TTC549 (cell line): ENCODE results near the gene C9orf72.
"Not testable (repeated sequence)": the region's sequence is repeated elsewhere in the genome, so short reads cannot be mapped to it uniquely, and the experiment has no call there.

ENCODE experiments used
- FAIRE-seq: peaks from 2 replicates; lab custom pipeline; 2012; peaks lifted over from hg19 to GRCh38; lab: Jason Lieb, UNC

C9orf72 gene, protein sequence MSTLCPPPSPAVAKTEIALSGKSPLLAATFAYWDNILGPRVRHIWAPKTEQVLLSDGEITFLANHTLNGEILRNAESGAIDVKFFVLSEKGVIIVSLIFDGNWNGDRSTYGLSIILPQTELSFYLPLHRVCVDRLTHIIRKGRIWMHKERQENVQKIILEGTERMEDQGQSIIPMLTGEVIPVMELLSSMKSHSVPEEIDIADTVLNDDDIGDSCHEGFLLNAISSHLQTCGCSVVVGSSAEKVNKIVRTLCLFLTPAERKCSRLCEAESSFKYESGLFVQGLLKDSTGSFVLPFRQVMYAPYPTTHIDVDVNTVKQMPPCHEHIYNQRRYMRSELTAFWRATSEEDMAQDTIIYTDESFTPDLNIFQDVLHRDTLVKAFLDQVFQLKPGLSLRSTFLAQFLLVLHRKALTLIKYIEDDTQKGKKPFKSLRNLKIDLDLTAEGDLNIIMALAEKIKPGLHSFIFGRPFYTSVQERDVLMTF

DNA sequence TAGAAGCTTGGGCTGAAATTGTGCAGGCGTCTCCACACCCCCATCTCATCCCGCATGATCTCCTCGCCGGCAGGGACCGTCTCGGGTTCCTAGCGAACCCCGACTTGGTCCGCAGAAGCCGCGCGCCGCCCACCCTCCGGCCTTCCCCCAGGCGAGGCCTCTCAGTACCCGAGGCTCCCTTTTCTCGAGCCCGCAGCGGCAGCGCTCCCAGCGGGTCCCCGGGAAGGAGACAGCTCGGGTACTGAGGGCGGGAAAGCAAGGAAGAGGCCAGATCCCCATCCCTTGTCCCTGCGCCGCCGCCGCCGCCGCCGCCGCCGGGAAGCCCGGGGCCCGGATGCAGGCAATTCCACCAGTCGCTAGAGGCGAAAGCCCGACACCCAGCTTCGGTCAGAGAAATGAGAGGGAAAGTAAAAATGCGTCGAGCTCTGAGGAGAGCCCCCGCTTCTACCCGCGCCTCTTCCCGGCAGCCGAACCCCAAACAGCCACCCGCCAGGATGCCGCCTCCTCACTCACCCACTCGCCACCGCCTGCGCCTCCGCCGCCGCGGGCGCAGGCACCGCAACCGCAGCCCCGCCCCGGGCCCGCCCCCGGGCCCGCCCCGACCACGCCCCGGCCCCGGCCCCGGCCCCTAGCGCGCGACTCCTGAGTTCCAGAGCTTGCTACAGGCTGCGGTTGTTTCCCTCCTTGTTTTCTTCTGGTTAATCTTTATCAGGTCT, at the start of gene C9orf72:
C9orf72 (minus strand) TSS at position 564 of the 716 bp plus-strand sequence. CDS start 6,361 bp downstream, outside the sequence.
- no peak for FAIRE-seq

GRCh38 chr9:27622693-27623340, 49.5 kb upstream of the C9orf72 start:
- FAIRE-seq, result no peak

GRCh38 chr9:27619743-27620142, 46.5 kb upstream of the C9orf72 start:
- no peak for FAIRE-seq

DNA sequence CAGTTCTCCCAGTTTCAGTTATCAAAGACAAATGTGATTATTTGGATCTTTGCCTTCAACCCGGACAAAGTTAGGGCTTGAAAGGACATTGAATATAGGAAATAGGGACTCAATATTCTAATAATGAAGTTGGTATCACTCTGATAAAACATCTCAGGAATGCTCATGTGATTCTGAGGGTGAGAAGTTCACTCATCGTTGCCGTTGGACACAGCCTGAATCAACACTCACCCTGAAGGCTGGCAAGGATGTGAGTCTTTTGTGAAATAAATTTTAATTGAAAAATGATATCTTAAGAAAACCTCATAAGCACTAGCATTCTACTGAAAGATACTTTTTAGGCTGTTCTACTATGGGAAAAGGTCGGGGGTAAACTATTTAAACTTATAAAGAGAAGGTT, 44.8 kb upstream of the C9orf72 start:
- no peak for FAIRE-seq

DNA sequence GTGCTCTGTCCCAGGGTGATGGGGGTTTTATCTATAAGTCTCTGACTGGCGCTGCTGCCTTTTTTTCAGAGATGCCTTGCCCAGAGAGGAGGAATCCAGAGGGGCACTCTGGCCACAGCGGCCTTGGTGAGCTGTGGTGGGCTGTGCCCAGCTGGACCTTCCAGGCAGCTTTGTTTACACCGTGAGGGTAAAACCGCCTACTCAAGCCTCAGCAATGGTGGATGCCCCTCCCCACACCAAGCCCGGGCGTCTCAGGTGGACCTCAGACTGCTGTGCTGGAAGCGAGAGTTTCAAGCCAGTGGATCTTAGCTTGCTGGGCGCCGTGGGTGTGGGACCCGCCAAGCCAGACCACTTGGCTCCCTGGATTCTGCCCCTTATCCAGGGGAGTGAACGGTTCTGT, 41.3 kb upstream of the C9orf72 start:
- FAIRE-seq, result no peak

GRCh38 chr9:27612036-27612435, 38.8 kb upstream of the C9orf72 start:
- FAIRE-seq, result not testable (repeated sequence)

DNA sequence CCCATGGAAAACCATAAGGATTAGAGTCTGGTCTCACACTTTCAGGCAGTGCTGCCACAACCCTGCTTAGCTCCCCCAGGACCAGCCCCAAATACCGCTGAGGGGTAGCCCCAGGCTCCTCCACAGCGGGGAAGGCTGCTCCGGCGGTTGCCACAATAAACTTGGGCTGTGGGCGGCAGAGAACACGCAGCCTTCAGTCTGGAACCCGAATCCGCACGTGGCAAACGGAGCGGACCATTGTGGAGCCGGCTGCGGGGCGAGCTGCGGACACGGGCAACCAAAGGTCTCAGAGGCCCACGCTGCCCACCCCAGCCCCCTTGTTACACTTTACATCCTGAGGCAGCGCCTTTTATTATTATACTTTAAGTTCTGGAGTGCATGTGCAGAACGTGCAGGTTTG, 37.3 kb upstream of the C9orf72 start:
- no peak for FAIRE-seq

- FAIRE-seq, result no peak
Measured at GRCh38 chr9:27602954-27603353, 29.7 kb upstream of the C9orf72 start.

GRCh38 chr9:27602142-27602861, 29.0 kb upstream of the C9orf72 start:
- FAIRE-seq, result no peak

- FAIRE-seq, result no peak
Measured at GRCh38 chr9:27601396-27601795, 28.1 kb upstream of the C9orf72 start.

- no peak for FAIRE-seq
Measured at GRCh38 chr9:27600256-27600655, 27.0 kb upstream of the C9orf72 start.

DNA sequence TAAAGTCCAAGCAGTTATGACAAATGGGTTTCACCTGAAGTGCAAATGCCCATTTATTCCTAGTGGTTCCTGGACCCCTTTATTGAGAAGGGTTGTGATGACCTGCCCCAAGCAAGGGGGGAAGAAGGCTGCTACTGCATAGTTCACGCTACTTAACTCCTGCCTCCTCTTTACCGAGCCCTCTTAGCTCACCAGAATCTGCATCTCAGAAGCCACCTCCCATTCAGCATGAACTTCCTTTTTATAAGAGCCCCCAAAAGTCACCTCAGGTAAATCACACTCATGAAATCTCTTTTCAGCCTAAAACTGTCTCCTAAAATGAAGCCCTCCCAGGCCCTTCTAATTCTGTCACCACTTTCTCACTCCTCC, 26.6 kb upstream of the C9orf72 start:
- no peak for FAIRE-seq

DNA sequence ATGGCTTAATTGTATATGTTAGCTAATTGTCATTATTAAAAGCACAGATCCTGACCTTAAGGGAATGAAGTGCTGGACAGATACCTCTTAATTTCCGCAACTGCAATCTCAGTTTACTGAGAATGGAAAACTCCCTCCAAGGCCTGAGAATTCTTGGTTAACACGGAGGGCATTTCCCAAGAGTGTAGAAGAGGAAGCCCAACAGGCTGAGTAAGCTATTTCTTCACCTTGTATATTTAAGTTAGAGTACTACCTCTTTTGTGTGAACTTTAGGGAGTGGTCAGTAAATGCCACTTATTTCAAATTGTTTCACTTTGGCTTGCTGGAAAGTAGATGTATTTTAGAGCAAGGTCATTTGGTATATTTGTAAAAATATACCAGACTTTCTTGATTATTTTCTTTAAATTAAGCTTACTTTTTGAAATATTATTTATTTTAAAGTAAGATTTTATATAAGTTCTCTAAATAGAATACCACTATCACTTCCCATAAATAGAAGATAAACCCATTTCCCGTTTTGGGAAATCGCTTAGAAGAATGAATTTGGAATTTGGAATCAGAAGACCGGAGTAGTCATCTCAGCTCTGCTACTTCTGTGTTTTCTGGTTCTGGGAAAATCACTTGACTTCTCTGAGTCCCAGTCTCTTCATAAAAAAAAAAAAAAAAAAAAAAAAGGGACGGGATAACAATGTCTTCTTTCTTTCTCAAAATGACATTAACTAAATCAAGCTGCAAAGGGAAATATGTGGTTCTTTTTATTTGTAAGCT, 26.0 kb upstream of the C9orf72 start:
- no peak for FAIRE-seq

- no peak for FAIRE-seq
Measured at GRCh38 chr9:27595733-27596132, 22.5 kb upstream of the C9orf72 start.

GRCh38 chr9:27591672-27592071, 18.4 kb upstream of the C9orf72 start:
- FAIRE-seq, result no peak

DNA sequence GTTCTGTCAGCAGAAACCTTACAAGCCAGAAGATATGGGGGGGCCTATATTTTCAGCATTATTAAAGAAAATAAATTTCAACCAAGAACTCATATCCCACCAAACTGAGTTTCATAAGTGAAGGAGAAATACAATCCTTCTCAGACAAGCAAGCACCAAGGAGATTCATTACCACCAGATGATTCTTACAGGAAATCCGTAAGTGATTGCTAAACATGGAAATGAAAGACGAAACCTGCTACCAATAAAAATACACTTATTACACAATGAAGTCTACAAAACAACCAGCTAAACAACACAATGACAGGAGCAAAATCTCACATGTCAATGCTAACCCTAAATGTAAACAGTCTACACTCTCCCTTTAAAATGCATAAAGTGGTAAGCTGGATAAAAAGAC, 17.8 kb upstream of the C9orf72 start:
- FAIRE-seq, result no peak

GRCh38 chr9:27590651-27591050, 17.4 kb upstream of the C9orf72 start:
- FAIRE-seq, result no peak

DNA sequence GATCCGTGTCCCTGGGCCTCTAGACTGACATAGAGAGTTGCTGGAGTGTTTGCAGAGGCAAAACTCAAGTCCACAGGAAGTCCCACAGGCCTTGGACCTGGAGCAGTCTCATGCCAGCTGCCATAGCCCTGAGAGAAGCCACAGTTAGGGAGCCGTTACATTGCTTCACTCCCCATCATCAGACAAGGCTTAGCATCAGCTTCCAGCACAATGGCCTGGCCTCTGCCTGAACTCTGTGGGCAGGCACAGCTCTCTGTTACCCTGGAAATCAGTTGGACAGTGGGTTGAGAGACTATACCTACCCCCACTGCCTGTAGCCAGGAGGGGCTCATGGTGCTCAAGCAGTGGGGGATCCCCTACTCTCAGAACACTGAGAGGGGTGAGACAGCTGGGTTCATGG, 16.2 kb upstream of the C9orf72 start:
- FAIRE-seq, result no peak

DNA sequence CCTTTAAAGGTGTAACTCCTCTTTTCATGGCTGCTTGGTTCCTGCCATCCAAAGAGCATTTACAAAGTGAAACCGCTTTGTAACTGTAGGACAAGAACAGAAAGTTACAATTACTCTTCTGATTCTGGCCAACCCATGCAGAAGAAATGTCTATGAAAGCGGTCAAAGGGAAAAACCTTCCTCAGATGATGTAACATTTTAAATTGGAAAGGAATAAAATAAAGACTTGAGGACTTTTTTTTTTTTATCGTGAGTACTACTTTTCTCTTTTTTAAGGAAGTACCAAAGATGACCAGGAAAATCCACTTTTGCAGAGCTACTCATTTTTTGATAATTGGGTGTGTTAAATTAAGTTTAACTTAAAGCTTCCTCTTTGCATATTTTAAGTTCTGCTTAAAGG, 13.0 kb upstream of the C9orf72 start:
- no peak for FAIRE-seq

GRCh38 chr9:27584931-27585330, 11.7 kb upstream of the C9orf72 start:
- FAIRE-seq, result no peak

DNA sequence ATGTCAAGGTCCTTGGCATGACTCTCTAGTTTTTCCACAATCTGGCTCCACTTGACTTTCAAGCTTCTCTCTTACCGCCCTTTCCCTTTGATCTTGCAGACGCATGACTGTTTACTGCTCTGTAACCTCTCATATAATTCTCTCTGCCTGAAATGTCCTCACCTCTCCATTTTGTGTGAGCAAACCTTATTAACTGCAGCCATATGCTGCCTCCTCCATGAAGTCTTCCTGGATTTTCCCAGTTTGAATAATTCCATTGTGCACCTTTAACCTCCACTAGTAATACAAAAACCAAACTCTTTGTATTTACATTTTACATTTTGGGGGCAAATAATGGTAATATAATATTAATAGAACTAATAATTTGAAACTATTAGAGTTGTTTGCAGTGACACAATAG, 9.5 kb upstream of the C9orf72 start:
- no peak for FAIRE-seq

DNA sequence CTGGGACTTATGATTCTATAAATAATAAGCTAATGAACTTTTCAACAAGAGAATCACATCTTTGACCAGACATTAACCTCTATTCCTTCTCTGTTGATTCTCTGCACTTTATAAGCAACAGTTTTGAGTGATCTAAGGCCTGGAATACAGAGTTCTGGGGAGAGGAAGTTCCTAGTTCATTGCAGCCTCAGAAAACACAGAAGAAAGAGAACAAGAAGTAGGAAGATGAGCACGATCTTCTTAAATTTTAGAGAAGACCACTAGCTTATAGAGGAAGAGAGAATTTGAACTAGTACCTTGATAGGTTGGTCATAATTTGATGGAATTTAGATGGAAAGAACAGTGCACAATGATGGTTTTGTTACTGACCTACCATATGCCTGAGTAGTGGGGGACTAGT, 8.5 kb upstream of the C9orf72 start:
- no peak for FAIRE-seq
